8988T (cell line): Measurements from ENCODE around the gene DIAPH3.
"Not testable (repeated sequence)": the region's sequence is repeated elsewhere in the genome, so short reads cannot be mapped to it uniquely, and the experiment has no call there.

ENCODE experiments used
- DNase-seq: peaks from one replicate; pipeline ENCODE4 v3.0.0; 2011

The DIAPH3 gene

GRCh38 chr13:60094385-60095088 is 69.2 kb downstream of the DIAPH3 start:
- DNase-seq, result no peak

- no peak for DNase-seq
These were observed 70.2 kb downstream of the DIAPH3 start for GRCh38 chr13:60093425-60094019.

GRCh38 chr13:60091573-60091972 is 72.2 kb downstream of the DIAPH3 start:
- DNase-seq, result no peak

GRCh38 chr13:60090574-60090973 is 73.2 kb downstream of the DIAPH3 start:
- DNase-seq, result no peak

- not testable (repeated sequence) for DNase-seq
These were observed 79.9 kb downstream of the DIAPH3 start for GRCh38 chr13:60083780-60084179.

- no peak for DNase-seq
These were observed 82.9 kb downstream of the DIAPH3 start for GRCh38 chr13:60080850-60081249.

- DNase-seq, result no peak
These were observed 85.5 kb downstream of the DIAPH3 start for GRCh38 chr13:60078226-60078625.

GRCh38 chr13:60075850-60076249 is 87.9 kb downstream of the DIAPH3 start:
- no peak for DNase-seq

- no peak for DNase-seq
These were observed 89.3 kb downstream of the DIAPH3 start for GRCh38 chr13:60074397-60074796.

- DNase-seq, result no peak
These were observed 97.5 kb downstream of the DIAPH3 start for GRCh38 chr13:60066226-60066625.

- no peak for DNase-seq
These were observed 101.2 kb downstream of the DIAPH3 start for GRCh38 chr13:60062502-60062901.

- DNase-seq, result no peak
These were observed 102.0 kb downstream of the DIAPH3 start for GRCh38 chr13:60061737-60062136.

GRCh38 chr13:60051754-60052285 is 111.9 kb downstream of the DIAPH3 start:
- DNase-seq, result no peak

- not testable (repeated sequence) for DNase-seq
These were observed 115.4 kb downstream of the DIAPH3 start for GRCh38 chr13:60048353-60048752.

GRCh38 chr13:60047918-60048317 is 115.8 kb downstream of the DIAPH3 start:
- no peak for DNase-seq

- no peak for DNase-seq
These were observed 119.4 kb downstream of the DIAPH3 start for GRCh38 chr13:60044321-60044720.

- DNase-seq, result no peak
These were observed 120.5 kb downstream of the DIAPH3 start for GRCh38 chr13:60043262-60043661.

- DNase-seq, result not testable (repeated sequence)
These were observed 123.1 kb downstream of the DIAPH3 start for GRCh38 chr13:60040668-60041067.

- DNase-seq, result no peak
These were observed 127.9 kb downstream of the DIAPH3 start for GRCh38 chr13:60035874-60036273.

GRCh38 chr13:60032851-60033250 is 130.9 kb downstream of the DIAPH3 start:
- no peak for DNase-seq

GRCh38 chr13:60028021-60028420 is 135.7 kb downstream of the DIAPH3 start:
- DNase-seq, result no peak

GRCh38 chr13:60026286-60026685 is 137.4 kb downstream of the DIAPH3 start:
- DNase-seq, result no peak

GRCh38 chr13:60020288-60020687 is 143.4 kb downstream of the DIAPH3 start:
- no peak for DNase-seq
